NCI-H2171 treated with DMSO at 0.1 percent for 48 hours (cell line): ENCODE data around the gene STK11IP.

ENCODE experiments used
- DNase-seq: peaks from one replicate; lab custom pipeline; 2025; lab: John Stamatoyannopoulos, UW

Gene STK11IP

DNA sequence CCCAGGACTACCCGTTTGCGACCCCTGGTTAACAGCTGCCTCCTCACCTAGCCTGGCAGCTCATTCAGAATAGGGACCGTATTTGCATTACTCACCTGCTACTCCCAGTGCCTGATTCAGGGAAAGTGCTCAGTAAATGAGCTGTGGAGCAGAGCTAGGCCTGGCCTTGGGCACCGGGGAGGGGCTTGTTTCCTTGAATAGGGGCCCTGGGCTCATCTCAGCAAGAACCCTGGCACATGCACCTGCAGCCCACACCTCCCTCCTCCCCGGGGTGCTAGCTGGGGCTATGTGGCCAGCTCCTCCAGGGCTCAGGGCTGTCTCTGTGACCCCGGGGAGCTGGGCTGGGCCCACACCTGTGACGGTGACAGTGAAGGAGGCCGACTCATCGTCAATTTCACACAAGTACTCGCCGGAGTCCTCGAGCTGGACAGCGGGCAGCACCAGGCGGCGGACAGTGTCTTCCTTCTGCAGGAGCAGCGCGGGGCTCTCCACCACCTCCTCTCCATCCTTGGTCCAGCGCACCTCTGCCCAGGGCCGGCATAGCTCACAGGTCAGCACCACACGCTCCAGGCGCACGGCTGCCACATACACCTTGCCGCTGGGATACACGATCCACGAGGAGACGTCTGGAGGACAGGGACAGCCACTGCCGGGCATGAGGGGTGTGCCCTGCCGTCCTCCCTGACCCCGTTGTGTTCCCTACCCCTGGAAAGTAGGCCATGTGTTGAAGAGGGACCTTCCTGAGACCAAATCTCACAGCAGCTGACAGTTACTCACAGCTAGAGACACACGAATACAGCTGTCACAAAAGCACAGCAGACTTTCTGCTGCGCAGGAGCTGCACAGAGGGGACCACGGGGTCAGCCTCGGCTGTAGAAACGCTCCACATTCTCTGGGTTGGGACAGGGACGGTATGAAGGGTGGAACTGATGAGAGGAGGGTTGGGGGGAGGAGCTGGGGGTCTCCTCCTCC, 35.3 kb upstream of the STK11IP start:
- no peak for DNase-seq

GRCh38 chr2:219563271-219563928, 34.3 kb upstream of the STK11IP start:
- DNase-seq: no peak

DNA sequence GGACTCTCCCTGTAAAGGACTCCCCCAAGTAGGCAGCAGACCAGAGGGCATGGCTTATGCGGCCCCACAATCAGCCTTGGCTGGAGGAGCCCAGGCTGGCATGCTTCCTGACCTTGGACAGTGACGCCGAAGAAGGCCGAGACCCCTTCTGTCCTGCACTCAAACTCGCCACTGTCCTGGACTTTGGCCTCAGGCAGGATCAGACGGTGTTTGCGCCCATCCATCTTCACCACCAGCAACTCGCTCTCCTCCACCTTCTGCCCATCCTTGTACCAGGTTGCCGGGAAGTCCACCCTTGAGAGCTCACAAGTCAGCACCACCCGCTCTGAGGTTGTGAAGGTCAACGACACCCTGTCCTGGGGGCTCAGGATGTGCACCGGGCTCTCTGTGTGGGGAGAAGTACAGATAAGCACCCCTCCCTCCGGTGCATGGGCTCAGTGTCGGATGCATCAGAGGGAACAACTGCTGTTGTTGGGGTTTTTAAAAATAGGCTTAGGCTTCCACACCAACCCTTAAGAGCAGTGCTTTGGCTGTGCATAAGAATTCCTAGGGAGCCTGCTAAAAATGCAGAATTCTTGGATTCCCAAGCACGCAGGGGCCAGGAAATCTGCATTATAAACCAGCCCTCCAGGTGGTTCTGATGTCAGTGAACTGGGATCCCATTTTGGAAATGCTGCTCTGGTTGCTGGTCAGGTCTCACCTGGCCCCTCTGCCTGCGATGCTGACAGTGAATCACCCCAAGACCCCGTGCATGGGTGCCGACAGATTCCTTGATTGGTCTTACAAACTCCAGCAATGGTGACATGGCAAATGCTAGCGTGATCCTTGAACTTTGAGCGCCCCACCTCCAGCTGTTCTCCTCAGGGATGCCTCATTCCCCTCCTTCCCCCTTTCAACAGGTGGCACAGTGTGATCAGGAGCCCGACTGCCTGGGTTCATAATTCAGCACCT, 32.3 kb upstream of the STK11IP start:
- no peak for DNase-seq

DNA sequence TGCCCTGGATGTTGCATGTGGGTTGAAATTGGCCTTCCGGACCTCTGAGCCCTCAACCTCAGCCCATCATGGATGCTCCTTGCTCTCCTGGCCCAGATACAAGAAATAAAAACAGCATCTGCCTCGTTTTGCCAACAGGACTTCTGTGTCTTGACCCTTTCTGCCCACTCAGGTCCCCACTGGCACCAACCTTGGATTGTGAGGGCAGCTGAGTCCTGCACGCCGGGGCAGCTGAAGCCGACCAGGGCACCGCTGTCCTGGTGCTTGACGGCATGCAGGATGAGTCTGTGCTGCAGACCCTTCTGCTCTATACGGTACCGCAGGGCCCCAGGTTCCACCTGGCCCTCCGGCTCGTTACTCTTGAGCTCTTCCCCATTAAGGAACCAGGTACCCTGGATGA, 31.0 kb upstream of the STK11IP start:
- no peak for DNase-seq

DNA sequence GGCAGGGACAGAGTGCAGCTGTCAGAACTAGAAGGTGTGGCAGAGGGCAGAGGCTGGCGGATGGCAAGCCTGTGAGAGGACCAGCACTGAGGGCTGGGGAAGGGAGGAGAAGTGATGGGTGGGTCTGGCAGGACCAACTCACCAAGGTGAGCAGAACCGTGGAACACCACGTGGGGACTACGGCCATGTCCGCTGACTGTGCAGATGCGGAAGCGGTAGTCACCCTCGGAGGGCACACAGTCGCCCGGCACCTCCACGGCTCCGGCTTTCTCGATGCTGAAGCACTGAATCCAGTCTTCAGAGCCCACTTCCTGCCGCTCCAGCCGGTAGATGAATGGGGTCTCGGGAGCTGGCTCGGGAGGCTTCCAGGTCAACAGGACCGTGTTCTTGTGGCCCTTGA, 30.5 kb upstream of the STK11IP start:
- DNase-seq: no peak

GRCh38 chr2:219567791-219568361, 29.8 kb upstream of the STK11IP start:
- DNase-seq: no peak

GRCh38 chr2:219569041-219569440, 28.6 kb upstream of the STK11IP start:
- DNase-seq: no peak

DNA sequence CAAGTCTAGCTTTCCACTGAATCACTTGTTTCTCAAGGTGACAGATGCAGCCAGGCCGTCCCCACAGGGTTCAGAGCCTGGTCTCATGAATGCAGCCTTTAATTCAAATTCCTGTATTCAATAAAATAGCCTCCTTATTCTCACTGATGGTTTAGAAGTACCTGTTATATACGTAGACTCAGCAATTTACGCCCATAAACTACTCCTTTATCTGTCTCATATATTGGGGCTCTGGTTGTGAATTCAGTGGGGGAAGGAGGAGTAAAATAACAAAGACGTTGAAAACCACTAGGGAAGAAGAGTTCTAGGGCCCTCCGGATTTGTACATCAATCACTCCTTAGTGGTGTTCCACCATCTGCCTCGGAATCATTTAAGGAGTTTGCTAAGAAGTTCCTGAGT, 28.0 kb upstream of the STK11IP start:
- no peak for DNase-seq

DNA sequence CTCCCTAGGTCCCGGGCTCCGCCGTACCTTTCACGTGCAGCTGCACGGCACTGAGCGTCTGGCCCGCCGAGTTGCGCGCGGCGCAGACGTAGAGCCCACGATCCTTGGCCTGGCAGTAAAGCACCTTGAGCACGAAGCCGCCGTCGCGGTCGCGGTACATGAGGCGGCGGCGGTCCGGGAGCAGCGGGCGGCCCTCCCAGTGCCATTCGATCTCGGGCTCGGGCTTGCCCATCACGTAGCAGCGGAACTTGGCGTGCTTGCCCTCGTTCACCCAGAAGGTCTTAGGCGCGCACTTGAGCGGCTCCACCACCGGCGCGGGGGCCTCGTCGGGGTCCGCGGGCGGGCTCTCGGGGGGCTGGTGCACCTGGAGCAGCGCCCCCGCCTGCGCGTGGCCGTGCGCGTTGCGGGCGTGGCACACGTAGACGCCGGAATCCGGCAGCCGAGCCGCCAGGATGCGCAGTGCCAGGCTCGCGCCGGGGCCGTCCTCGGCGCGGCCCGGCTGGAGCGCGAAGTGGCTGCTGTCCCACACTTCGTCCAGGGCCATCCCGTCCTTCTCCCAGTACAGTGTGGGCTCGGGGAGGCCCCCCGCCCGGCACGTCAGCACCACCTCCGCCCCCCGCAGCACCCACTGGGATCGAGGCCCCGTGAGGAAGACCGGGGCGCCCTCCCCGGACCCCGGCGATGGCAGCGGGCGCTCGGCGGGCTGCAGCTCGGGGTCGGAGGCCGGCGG, 27.3 kb upstream of the STK11IP start:
- peak; percentile 10 for DNase-seq

GRCh38 chr2:219570924-219571310, 26.7 kb upstream of the STK11IP start:
- no peak for DNase-seq

GRCh38 chr2:219571311-219572236, 26.1 kb upstream of the STK11IP start, which contains the start of gene OBSL1:
Gene OBSL1, minus strand, starts transcription at chr2:219571539. Its CDS starts 307 bp downstream, at chr2:219571232.
- peak; percentile 62 for DNase-seq

DNA sequence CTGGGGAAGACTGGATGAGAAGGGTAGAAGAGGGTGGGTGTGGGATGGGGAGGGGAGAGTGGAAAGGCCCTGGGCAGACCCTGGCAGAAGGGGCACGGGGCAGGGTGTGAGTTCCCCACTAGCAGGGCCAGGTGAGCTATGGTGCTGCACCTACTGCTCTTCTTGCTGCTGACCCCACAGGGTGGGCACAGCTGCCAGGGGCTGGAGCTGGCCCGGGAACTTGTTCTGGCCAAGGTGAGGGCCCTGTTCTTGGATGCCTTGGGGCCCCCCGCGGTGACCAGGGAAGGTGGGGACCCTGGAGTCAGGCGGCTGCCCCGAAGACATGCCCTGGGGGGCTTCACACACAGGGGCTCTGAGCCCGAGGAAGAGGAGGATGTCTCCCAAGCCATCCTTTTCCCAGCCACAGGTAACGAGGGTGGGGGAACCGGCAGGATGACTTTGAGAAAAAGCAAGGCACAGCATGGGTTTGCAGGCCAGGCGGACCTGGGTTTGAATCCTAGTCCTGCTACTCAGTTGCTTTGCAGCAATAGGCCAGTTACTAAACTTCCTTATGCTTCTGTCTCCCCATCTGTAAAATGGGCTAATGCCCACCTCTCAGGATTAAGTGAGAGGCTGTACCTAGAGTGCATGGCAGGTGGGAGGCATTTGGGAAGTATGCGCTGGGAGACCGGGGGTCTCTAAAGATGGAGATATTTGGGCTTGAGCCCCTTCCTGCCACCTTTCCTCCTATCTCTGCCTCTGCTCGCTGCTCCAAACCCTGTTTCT, 25.2 kb upstream of the STK11IP start, which contains the start of gene INHA:
TSS of gene INHA (plus strand) at position 74 of the 765 bp plus-strand sequence. CDS start at position 139, 65 bp downstream.
- DNase-seq: no peak

GRCh38 chr2:219573166-219573565, 24.5 kb upstream of the STK11IP start:
- DNase-seq: peak; percentile 67

DNA sequence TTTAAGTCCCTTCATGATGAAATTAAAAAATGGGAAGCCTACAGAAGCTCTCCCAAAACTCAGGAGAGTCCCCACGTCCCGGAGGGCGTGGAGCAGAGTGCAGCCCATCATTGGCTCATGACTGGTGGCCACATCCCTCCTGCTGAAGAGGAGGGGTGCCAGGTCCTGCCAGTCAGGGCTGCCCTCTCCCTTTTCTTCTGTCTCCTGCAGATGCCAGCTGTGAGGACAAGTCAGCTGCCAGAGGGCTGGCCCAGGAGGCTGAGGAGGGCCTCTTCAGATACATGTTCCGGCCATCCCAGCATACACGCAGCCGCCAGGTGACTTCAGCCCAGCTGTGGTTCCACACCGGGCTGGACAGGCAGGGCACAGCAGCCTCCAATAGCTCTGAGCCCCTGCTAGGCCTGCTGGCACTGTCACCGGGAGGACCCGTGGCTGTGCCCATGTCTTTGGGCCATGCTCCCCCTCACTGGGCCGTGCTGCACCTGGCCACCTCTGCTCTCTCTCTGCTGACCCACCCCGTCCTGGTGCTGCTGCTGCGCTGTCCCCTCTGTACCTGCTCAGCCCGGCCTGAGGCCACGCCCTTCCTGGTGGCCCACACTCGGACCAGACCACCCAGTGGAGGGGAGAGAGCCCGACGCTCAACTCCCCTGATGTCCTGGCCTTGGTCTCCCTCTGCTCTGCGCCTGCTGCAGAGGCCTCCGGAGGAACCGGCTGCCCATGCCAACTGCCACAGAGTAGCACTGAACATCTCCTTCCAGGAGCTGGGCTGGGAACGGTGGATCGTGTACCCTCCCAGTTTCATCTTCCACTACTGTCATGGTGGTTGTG, 23.0 kb upstream of the STK11IP start:
- no peak for DNase-seq

DNA sequence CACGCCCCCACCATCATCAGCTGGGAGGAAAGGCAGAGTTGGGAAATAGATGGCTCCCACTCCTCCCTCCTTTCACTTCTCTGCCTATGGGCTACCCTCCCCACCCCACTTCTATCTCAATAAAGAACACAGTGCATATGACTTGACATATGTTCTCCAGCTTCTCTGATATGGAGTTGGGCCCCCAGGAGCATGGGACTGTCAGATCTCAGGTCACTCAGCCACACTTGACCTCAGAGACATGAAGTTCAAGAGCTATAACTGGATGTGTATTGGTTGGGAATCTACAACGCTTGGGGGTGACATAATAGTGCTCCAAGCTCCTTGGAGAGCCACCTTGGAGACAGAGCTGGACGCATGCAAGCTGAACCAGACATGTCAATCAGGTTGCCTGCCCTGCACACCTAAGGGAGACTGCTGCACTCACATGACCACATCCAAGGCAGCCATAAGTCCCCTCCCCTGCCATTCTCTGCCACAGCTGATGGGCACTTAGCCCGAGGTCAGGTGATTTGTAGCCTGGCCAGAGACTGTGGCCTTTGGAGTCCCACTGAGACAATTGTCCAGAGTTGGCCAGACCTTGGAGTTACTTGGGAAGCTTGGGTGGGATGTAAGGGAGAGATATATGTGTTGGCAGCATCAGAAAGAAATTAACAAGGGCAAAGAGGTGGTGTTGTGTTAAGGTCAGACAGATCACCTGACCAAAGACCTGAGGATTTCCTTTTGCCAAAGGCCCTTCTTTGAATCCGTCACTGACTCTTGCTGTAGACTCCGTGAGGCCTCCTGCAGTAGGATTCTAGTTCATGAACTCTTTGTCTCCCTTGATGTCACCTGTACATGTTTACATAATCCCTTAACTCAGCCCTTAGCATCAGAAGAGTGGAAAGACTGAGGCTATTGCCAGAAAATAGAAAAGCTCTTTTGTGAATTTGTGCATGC, 21.8 kb upstream of the STK11IP start:
- no peak for DNase-seq

GRCh38 chr2:219576505-219577388, 20.9 kb upstream of the STK11IP start:
- peak; percentile 49 for DNase-seq
